Stimulated activated CD4-positive, alpha-beta T cell treated with anti-CD3 and anti-CD28 coated beads, Interleukin-1b, Interleukin-23, amount 100 ng/mL, for 48 hours (primary cell): ENCODE results near the gene FKBP6.
"Not testable (repeated sequence)": the region's sequence is repeated elsewhere in the genome, so short reads cannot be mapped to it uniquely, and the experiment has no call there.

Experiments used
- DNase-seq: peaks from one replicate; pipeline ENCODE4 v3.0.0-alpha.2; 2020

FKBP6 gene, protein sequence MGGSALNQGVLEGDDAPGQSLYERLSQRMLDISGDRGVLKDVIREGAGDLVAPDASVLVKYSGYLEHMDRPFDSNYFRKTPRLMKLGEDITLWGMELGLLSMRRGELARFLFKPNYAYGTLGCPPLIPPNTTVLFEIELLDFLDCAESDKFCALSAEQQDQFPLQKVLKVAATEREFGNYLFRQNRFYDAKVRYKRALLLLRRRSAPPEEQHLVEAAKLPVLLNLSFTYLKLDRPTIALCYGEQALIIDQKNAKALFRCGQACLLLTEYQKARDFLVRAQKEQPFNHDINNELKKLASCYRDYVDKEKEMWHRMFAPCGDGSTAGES

DNA sequence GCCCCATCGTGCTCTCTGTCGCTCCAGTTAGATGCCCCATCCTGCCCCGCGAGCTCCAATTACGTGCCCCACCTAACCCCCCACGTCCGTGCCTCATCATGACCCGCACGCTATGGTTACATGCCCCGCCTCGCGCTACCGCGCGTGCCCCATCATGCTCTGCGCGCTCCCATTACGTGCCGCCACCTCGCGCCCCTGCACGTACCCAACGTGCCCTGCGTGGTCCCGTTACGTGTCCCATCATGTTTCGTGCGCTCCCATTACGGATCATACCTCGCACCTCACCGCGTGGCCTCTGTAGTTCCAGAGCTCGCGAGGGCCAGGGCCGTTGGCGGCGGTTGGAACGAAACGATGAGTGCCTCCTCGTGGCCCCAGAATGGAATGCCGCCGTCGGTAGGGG, at the start of gene FKBP6, which contains the start of gene TRIM50:
Gene FKBP6, plus strand, starts transcription at position 240 of the 400 bp plus-strand sequence. CDS start 268 bp downstream, outside the sequence.
Gene TRIM50, minus strand, starts transcription at position 161 of the 400 bp plus-strand sequence. CDS start 3,295 bp downstream, outside the sequence.
- not testable (repeated sequence) for DNase-seq

DNA sequence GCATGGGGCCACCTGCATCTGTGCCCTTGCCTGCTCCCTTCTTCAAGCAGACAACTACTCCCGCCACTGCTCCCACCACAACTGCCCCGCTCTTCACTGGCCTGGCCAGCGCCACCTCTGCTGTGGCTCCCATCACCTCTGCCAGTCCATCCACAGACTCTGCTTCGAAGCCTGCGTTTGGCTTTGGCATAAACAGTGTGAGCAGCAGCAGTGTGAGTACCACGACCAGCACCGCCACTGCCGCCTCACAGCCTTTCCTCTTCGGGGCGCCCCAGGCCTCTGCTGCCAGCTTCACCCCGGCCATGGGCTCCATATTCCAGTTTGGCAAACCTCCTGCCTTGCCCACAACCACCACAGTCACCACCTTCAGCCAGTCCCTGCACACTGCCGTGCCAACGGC, 30.7 kb upstream of the FKBP6 start:
- not testable (repeated sequence) for DNase-seq

DNA sequence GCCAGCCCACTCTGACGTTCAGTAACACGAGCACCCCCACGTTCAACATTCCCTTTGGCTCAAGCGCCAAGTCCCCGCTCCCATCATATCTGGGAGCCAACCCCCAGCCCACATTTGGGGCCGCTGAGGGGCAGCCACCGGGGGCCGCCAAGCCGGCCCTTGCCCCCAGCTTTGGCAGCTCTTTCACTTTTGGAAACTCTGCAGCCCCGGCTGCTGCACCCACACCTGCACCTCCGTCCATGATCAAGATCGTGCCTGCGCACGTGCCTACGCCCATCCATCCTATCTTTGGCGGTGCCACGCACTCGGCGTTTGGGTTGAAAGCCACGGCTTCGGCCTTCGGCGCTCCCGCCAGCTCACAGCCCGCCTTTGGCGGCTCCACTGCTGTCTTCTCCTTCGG, 30.3 kb upstream of the FKBP6 start:
- not testable (repeated sequence) for DNase-seq

DNA sequence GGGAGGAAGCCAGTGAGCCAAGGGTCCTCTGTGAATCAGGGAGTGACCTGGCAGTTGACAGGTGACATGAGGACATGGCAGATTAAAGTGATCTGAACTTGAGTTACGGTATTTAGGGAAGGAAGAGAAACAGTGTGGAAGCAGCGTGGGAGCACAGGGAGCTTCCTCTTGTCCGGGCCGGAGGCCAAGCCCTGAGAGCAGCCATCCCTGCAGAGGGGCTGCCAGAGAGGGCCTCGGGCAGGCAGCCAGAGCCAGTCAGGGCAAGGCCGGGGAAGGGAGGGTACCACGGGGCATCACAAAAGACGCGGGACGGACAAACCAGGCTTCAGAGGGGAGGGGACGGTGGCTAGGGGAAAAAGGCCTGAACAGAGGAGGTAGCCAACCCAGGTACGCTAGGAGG, 28.1 kb upstream of the FKBP6 start:
- not testable (repeated sequence) for DNase-seq

DNA sequence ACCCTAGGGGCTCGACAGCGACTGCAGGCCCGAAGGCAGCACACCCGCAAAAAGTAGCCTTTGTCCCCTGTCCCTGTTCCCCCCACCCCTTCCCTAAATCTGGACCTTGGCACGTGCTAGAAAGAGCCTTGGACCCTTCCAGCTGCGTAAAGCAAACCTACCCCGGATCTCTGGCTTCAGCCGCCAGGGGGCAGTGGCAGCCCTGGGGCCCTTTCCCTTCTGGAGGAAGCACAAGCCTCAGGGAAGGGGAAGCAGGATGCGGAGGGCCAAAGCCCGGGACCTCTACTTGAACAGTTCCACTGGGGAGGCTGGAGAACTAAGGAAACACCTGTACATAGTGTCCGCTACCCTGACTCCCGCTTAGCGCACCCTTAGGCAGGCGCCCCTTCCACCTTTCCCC, 26.9 kb upstream of the FKBP6 start:
- not testable (repeated sequence) for DNase-seq

DNA sequence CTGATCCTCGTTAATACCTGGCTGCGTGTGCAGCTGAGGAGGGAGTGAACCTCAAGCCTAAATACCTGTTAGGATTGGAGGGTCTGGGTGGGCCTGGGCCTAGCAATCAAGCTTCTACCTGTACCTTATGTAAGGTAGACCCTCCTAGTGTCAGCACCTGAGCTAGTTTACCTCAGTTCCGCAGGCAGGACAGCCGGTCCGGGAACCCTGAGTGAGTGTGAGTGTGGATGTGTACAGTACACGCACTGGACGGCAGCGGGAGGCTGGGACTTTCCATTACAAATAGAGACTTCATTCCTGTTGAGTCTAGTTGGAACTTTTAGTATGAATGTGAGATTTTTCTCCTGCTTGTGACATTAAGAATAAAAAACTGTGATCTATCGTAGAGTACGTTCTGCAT, 25.1 kb upstream of the FKBP6 start:
- DNase-seq: not testable (repeated sequence)

DNA sequence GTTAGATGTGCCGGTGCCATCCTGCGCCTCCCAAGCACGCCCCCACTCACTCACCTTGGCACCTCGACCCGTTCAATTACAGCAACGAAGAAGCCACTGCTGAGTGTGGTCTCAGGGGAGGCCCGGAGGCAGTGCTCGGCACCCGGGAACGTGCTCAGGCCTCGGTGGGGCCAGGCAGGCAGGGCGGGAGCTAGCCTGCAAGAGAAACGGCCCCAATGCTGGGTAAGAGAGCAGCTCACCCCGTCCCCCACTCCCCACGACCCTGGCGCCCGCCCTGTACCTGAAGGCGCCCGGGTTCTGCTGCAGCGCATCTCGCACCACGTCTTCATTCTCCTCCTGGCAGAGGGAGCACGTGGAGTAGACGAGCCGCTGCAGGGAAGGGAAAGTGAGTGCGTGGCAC, 24.4 kb upstream of the FKBP6 start:
- no peak for DNase-seq

DNA sequence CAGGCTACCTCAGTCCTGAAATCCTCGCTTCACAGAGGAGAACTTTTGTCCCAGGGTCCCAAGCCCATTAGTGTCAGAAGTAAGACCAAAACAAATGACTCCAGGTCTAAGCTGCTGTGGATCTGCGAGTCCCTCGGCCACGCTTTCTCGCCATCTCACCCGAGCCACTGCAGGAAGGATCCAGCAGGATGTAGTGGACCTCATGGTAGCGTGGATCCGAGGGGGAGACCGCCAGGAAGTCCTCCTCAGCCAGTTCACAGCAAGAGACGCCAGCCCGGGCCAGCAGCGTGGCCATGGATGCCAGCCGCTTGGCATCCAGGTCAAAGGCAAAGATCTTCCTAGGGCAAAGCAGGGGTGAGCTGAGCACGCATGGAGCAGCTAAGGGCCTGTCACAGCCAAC, 23.9 kb upstream of the FKBP6 start:
- no peak for DNase-seq

DNA sequence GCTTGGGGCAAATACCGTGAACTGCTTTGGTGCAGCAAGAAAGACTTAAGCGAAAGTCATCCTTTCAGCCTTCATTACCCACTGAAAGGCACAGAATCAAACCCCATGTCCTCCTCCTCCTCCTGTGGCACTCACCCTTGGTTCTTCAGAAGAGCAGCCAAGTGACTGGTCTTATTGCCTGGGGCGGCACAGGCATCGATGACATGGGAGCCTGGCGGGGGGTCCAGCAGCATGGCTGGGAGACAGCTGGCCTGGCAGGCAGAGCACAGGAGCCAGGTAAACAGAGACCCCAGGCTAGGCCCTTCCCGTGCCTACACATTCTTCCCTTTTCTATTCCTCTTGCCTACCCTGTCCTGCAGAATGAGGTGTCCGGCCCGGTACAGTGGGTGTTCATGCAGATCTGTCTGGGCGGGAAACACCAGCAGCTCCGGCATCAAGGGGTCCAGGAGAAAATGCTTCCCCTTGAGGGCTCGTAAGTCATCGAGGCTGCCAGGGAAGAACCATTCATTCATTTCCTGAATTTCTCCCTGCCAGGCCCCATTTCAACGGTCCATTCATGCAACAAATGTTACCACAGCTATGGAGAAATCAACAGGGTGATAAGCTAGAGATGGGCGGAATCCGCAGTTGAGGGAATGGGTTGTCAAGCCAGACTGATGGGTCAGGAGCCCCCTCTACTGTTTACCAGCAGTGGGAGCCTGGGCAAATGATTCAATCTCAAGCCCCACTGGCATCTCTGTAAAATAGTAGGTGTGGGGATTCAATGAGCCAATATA, 23.2 kb upstream of the FKBP6 start:
- DNase-seq: not testable (repeated sequence)

DNA sequence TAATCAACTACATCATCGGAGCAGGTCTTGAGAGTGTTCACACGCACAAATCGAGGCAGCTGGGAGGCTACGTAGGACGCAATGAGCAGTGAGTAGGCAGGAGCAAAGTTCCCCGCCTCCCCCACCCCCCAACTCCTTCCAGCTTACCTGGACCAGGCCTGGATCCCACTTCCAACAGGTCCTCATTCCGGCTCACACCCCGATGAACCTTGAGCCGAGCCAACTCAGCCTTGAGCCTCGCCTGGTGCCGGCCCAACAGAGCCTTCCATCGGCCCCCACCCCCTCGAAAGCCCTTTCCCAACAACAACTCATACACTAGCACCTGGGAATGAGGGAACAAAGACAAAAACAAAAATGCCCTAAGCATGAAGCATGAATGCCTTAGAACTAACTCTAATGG, 20.5 kb upstream of the FKBP6 start:
- no peak for DNase-seq

DNA sequence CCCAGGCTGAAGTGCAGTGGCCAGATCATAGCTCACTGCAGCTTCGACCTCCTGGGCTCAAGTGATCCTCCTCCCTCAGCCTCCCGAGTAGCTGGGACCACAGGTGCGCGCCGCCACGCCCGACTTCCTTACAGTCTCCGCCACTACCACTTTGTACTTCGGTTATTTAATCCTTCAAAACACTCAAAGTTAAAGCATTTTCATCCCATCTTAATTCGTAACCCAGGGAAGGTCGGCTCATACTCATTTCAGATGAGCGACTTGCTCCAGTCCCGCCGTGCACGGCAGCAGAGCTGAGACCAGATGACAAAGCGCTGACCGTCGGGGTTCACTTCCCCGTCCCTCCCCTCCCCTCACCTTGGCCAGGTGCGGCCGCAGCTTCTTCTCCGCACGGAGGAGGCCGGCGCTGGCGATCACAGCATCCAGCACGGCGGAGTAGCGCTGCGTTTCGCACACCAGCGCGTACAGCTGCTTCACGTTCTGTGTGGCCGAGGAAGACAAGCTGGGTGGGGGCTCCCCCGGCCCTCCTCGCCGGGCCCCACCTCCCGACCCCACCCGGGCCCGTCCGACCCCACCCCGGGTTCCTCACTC, 19.8 kb upstream of the FKBP6 start:
- DNase-seq: no peak

DNA sequence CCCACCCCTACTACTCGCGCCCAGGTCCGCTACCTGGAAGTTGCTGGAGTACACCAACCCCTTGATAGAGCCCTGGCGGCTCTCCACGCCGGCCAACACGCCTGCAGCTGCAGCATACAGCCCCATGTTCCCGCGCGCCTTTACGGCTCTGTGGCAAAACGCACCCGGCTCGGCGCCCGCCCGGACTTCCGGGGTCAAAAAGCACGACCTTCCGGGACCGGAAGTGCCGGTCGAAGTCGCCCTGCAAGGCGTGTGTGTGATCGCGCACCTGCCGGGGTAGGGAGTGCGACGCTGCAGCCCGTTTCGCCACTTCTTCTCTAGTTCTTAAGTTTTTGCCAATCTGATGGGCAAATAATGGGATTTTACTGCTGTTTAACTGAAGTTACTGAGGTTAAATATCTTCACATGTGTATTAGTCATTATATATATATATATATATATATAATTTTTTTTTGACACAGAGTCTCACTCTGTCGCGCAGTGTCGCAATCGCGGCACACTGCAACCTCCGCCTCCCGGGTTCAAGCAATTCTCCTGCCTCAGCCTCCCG, 19.2 kb upstream of the FKBP6 start, which contains the start of gene NSUN5:
Gene NSUN5, minus strand, starts transcription at position 162 of the 550 bp plus-strand sequence. Its CDS starts 36 bp downstream, at position 126.
- DNase-seq: peak; percentile 93

DNA sequence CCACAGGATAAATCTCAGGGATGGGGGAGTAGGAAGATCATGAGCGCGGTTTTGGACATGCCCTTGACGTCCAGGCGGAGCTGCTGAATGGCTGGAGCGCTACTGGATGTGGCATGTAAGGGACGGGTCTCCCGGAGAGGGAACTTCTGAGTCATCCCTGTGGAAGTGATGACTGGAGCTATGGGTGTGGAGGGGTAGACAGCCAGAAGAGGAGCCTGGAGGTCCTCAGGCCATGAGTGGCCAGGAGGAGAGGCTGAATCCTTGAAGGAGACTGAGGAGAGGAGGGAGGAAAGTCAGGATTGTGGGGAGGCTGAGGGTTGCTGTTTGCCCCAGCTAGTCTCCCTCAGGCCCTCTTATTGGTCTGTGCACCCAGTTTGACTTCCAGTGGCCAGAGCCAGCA, 16.5 kb upstream of the FKBP6 start:
- DNase-seq: not testable (repeated sequence)

DNA sequence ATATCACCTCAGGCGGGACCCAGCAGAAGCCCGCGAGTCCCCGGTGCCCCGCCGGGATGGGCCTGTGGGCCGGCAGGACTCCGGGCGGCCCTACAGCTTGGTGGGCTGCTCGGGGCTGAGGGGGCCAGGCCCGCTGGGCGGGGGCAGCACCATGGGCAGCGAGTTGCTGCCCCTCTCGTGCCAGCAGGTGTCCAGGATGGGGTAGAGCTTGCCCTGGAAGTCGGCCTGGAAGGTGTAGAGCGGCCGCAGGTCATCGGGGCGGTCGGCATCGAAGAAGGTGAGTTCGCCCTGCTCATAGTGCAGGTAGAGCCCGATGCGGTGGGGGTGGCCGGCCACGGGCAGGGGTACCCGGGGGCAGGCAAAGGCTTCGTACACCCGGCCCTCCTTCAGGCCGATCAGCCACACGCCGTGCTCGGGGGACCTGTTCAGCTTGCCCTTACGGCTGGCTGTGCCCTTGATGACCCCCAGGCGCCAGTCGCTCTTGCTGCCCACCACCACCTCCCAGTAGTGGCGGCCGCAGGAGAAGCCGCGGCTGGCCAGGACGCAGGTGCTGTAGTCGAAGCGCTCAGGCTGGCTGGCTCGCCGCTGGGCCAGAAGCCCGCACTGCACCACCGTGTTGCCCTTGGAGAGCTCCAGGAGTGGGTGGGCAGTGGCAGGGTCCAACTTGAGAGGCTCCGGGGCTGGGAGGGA, 15.0 kb upstream of the FKBP6 start:
- no peak for DNase-seq

DNA sequence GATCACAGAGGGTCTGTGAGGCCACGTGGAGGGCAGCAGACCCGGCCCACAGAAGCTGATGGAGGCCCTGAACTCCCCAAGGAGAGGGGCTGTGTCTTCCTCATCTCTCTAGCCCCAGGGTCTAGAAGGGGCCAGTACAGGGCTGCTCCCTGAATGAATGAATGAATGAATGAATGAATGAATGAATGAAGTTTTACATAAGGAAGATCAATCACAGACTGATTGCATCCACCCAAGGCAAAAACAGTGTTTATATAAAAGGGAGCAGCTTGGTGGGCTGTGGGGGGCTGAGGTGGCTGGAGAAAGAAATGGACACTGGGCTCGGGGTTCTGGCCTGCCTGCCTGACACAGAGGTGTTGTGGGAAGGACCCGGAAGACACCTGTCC, 14.4 kb upstream of the FKBP6 start:
- DNase-seq: no peak

DNA sequence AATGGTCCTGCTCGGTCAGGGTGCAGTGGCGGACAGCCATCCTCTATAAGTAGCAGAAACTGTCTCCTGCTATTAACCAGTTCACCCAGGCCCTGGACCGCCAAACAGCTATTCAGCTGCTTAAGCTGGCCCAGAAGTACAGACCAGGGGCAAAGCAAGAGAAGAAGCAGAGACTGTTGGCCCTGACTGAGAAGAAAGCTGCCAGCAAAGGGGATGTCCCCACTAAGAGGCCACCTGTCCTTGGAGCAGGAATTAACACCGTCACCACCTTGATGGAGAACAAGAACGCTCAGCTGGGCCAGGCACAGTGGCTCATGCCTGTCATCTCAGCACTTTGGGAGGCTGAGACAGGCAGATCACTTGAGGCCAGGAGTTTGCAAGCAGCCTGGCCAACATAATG, 13.7 kb upstream of the FKBP6 start:
- no peak for DNase-seq

DNA sequence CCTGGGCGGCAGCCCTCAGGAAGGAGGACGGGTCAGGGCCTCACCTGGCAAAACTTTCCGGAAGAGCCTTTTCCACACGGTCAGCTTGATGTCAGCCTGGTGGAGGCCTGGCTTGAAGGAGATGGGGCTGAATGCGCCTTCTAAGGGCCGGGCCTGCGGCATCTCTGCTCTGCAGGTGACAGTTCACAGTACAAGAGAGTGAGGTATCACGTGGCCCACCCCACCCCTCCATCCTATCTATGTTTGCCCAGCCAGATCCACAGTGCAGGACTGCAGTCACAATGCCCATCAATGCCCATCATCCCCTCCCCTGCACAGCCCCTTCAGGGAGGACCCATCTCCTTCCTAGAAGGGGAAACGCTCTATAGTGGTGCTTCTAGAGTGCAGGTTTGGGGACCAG, 11.4 kb upstream of the FKBP6 start:
- no peak for DNase-seq

DNA sequence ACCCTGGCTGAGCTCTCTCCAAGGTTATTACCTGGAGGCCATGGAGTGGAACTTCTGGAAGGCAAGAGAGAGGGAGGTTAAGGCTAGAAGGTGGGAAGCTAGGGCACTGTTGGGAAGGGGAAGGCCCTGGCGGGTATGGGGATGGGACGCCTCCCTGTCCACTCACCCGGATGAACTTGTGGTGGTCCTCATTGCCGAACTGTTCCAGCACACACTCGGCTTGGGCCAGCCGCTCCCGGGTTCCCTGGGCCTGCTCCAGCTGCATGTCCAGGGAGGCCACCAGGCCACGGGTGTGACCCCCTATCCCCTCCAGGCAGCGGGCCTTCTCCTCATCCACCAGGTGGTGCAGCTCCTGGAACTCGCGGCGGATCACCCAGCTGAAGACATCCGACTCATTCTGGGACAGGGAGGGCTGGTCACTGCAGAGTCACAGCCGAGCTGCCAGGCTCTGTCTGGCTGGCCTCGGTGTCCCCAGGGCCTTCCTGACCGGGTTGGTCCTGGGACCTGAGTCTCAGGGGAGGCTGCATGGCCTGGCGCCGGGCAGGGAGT, 9.2 kb upstream of the FKBP6 start:
- DNase-seq: not testable (repeated sequence)

DNA sequence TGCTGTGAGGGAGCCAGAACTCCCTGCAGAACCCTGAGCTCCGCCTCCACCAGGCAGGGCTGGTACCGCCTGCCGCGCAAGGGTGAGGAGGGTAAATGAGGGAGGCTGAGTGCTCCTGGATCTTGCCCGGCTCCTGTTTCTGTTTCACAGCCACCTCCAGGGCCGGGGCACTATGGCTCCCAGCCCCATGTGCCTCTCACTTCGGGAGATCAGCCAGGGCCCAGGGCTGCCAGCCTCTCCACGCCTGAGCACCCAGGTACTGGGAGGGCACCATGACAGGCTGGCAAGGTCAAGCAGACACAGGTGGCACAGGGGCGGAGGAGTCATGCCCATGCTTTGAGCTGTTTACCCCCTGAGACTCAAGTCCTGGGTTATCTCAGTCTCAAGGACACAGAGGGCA, 8.4 kb upstream of the FKBP6 start:
- not testable (repeated sequence) for DNase-seq

DNA sequence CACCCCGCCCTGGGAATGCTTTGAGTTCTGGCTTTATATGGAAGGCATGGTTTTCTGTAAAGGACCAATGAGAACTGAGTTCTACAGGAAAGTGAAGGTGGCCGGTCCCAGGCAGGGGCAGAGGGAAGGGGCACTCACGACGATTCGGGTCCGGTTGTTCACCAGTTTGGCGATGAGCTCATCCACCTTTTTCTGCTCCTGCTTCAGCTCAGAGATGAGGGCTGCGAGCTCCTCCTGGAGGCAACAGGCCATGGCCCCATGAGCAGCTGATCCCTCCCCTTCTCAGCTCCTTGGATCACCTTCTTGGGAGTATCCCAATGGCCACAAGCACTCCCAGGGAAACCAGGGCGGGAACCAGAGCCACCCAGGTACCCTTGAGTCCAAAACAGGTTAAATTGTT, 8.0 kb upstream of the FKBP6 start:
- DNase-seq: not testable (repeated sequence)

DNA sequence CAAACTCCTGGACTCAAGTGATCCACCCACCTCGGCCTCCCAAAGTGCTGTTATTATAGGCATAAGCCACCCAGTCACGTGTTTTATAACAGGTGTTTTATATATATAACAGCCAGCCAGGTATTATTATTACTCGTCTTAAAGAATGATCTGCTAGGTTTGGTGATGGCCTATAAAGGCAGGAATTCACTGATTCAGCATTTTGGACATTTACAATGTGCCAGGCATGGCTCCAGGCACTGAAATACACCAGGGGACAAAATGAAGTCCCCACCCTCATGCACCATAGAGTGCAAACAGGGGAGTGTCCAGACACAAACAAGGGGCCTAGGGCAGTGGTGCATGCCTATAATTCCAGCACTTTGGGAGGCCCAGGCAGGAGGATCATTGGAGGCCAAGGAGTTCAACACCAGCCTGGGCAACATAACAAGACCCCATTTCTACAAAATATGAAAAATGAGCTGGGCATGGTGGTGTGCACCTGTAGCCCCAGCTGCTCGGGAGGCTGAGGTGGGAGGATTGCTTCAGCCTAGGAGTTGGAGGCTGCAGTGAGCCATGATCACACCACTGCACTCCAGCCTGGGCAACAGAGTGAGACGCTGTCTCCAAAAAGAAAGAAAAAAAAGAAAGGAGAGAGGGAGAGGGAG, 4.4 kb upstream of the FKBP6 start:
- DNase-seq: not testable (repeated sequence)
